Fibroblast of lung (primary cell): ENCODE measurements around the gene MNT.

ENCODE experiments used
- CTCF ChIP-seq, 2 donors: IDR thresholded peaks in 1 of 2; conservative IDR thresholded peaks in 1 of 2; 1 replicate in 1 of 2; 2 replicates in 1 of 2; pipeline ENCODE4 v1.5.1; 2011 to 2012; ENCODE audit warnings: low read length in 2 of 2, control low read depth in 1 of 2, inconsistent platforms in 1 of 2, low read depth in 1 of 2, mild to moderate bottlenecking in 1 of 2
- EZH2 ChIP-seq: IDR thresholded peaks from 2 replicates; pipeline ENCODE4 v1.5.1; 2012; ENCODE audit warnings: low read length, control low read depth, mild to moderate bottlenecking; ENCODE audit errors: missing control alignments

GRCh38 chr17:2388683-2389055, 12.2 kb downstream of the MNT start:
- TF ChIP-seq EZH2 (no peak), CTCF (conservative IDR thresholded peaks at IDR 0.05 in 1 of 2, IDR thresholded peaks at IDR 0.05 in 1 of 2; ENCODE audit: low read depth in 1 of 2, low read length in 2 of 2) (no peak)
